T-helper 9 cell (primary cell): ENCODE results near the gene STK32B.

Source experiments
- DNase-seq: peaks from one replicate; pipeline ENCODE4 v3.0.0-alpha.2; 2020

The STK32B gene

GRCh38 chr4:5072948-5073347 is 21.7 kb downstream of the STK32B start:
- no peak for DNase-seq

- no peak for DNase-seq
Observed at GRCh38 chr4:5078009-5078408, 26.7 kb downstream of the STK32B start.

- DNase-seq, result no peak
Observed at GRCh38 chr4:5079581-5079980, 28.3 kb downstream of the STK32B start.

- DNase-seq, result no peak
Observed at GRCh38 chr4:5081441-5081999, 30.2 kb downstream of the STK32B start.

- DNase-seq, result no peak
Observed at GRCh38 chr4:5082376-5082775, 31.1 kb downstream of the STK32B start.

- no peak for DNase-seq
Observed at GRCh38 chr4:5084911-5085475, 33.7 kb downstream of the STK32B start.

- no peak for DNase-seq
Observed at GRCh38 chr4:5086535-5086934, 35.3 kb downstream of the STK32B start.

GRCh38 chr4:5096261-5096660 is 45.0 kb downstream of the STK32B start:
- no peak for DNase-seq

GRCh38 chr4:5098176-5098575 is 46.9 kb downstream of the STK32B start:
- no peak for DNase-seq

- no peak for DNase-seq
Observed at GRCh38 chr4:5100336-5100735, 49.1 kb downstream of the STK32B start.

- no peak for DNase-seq
Observed at GRCh38 chr4:5100986-5101385, 49.7 kb downstream of the STK32B start.

GRCh38 chr4:5101571-5101970 is 50.3 kb downstream of the STK32B start:
- no peak for DNase-seq

- no peak for DNase-seq
Observed at GRCh38 chr4:5110901-5111300, 59.6 kb downstream of the STK32B start.

- no peak for DNase-seq
Observed at GRCh38 chr4:5112333-5113095, 61.2 kb downstream of the STK32B start.

- DNase-seq, result no peak
Observed at GRCh38 chr4:5114950-5115349, 63.7 kb downstream of the STK32B start.

- no peak for DNase-seq
Observed at GRCh38 chr4:5118091-5118786, 67.0 kb downstream of the STK32B start.

GRCh38 chr4:5118994-5119835 is 67.9 kb downstream of the STK32B start:
- DNase-seq, result no peak

- DNase-seq, result no peak
Observed at GRCh38 chr4:5120067-5120466, 68.8 kb downstream of the STK32B start.

GRCh38 chr4:5120468-5120867 is 69.2 kb downstream of the STK32B start:
- no peak for DNase-seq

GRCh38 chr4:5122114-5122513 is 70.8 kb downstream of the STK32B start:
- no peak for DNase-seq

GRCh38 chr4:5124876-5125275 is 73.6 kb downstream of the STK32B start:
- no peak for DNase-seq

GRCh38 chr4:5125321-5125720 is 74.0 kb downstream of the STK32B start:
- DNase-seq, result no peak

- DNase-seq, result no peak
Observed at GRCh38 chr4:5126231-5126630, 75.0 kb downstream of the STK32B start.
